Posterior cingulate gyrus (tissue), 11 donors: Measurements from ENCODE around the gene PAX5.
"Not testable (repeated sequence)": the region's sequence is repeated elsewhere in the genome, so short reads cannot be mapped to it uniquely, and the experiment has no call there.

ENCODE experiments used
- DNase-seq, 10 donors: peaks; one replicate each; pipeline versions ENCODE4 v3.0.0 to v3.0.0-alpha.2; 2020 to 2021; ENCODE audit warnings: mixed read lengths in 3 of 10
- intact Hi-C: fragments of 100-400 bp; cut with DNase I; formaldehyde crosslinking; loops from one replicate; pipeline ENCODE4 v1.15.1; 2023

The PAX5 gene

DNA sequence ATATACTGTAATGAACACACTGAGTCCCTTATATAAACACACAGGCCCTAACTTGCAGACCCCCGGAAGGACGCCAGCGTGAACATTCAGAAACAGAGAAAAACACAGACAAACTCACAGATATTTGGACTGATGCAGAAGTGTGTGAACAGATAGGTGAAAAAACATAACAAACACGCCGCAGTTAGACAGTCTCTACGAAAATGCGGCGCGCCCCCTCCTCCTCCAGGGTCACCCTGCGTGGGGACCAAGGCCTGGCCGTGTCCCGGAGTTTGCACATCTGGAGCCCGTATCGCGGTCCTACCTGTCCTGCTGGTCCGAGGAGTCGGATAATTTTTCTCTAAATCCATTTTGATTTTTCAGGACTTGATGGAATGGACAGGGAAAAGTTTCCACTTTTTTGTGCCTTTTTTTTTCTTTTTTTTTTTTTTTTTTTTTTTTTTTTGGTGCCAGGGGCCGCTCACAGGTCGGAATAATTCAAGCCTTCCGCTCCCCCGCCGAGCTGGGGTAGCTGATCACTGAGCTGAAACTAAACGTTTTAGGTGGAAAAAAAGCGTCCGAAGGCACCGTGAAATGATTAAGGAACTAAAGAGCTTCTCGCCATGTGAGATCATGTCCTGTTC is at the start of gene PAX5:
TSS of gene PAX5 (minus strand) at position 587 of the 623 bp plus-strand sequence. CDS start at position 350, 237 bp downstream.
- no peak for DNase-seq
- intact Hi-C loops, result no loop called here

DNA sequence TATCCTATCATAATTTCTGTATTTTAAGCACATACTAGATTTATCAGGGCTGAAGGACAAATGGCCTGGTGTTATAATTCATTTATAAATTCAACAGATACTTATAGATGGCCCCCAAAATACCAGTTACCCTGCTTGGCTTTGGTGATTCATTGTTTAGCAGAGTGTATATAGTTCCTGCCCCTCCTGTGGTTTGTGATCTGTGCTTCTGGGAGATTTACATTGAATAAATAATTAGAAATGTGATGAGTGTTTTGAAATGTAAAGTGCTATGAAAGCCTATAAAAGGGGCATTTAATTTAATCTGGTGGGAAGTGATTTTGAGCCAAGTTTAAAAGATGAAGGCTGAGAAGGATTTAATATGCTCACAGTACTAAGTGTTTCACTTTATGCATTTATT is 49.6 kb upstream of the PAX5 start:
- DNase-seq, result no peak
- intact Hi-C loops, result no loop called here

DNA sequence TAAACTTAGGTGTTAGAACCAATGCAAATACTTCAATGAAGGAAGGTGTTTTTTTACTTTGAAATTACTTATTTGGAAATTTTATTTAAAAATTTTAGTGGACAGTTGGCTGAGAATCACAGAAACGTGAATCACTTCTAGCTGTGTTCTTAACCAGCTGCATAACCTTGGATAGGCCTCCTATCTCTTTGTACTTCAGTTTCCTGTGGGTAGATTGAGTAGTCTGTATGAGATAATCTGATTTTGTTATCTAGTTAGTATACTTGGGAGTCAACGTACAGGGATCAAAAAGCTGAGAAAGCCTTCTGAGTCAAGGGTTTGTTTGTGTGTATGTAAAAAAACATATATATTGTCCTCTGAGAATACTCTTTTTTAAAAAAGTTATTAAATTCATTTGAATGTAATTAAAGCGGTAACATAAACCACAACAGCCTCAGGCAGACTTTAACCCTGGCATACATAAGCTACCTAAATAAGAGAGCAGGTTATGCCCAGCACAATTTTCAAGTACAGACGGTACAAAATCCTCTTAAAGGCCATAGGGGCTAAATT is 48.2 kb upstream of the PAX5 start:
- intact Hi-C loops, result no loop called here
- no peak for DNase-seq

DNA sequence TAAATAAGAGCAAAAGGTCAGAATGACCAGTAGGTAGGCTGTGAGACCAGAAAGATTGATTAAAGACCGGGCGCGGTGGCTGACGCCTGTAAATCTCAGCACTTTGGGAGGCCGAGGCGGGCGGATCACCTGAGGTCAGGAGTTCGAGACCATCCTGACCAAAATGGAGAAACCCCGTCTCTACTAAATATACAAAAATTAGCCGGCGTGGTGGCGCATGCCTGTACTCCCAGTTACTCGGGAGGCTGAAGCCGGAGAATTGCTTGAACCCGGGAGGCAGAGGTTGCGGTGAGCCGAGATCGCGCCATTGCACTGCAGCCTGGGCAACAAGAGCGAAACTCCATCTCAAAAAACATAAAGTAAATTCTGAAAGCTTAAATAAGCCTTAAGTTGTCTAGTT is 47.4 kb upstream of the PAX5 start:
- intact Hi-C loops, DNase-seq: not testable (repeated sequence)

DNA sequence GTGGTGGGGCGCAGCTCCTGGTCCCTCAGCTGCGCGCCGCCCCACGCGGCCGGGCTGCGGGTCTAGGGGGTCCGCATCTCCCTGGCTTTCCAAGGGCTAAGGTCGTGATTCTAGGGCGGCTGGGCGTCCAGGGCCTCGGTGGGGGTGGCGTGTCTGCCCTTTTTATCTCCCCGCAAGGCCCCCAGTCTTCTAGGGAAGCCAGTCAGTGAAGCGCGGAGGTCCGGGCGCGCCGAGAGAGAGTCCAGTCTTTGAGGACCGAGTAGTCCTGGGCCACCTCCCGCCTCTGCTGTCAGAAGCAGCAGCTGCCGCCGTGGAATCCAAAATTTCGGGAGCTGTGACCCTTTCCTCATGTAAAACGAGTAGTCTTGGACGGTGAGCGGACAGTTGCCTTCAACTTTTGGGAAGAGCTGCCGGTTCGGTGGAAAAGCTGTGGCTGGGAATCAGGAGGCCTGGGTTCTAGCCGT is 46.1 kb upstream of the PAX5 start:
- intact Hi-C loops, result not testable (repeated sequence)
- DNase-seq, result peak in 8 of 10 donors; percentile 9 to 85 (median 20)

DNA sequence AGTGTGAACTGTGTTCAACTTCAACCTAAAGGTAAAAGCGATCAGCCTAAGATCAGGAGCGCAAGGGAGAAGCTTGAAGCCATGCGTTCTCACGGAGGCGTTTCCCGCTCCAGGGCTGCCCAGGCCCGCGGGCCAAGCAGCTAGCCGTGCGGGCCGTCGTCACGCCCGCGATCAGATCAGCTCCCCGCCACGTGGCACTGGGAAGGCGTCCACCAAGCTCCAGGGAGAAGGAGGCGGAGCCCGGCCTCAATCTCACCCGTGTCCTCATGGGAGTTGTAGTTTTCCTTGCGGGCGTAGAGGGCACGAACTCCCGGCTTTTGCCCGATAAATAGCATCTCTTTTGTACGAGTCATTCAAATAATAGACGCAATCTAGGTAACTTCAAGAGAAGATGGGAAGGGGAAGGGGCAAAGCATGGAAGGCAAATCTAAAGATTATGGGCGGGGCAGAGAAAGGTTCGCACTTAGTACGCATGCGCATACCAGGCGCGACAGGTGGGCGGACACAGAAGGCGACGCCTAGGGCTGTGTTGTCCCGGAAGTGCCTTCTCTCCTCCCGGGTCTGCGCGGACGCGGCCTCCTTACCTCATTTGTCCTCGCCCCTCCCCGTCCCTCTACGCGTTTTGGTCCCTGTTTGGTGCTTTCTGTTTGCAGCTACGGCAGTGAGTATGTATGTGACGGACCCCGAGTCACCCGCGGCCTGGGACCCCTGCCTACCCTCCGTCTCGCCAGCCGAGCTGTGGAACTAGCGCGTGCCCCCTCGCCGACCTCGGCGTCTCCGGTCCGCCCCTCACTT is 45.5 kb upstream of the PAX5 start:
- peak; percentile 85 to 98 (median 92) for DNase-seq
- intact Hi-C loops, result loop anchor here (1.0 kb wide), 1 partner anchor 41 kb away; the partner anchor contains the start of gene ZCCHC7

DNA sequence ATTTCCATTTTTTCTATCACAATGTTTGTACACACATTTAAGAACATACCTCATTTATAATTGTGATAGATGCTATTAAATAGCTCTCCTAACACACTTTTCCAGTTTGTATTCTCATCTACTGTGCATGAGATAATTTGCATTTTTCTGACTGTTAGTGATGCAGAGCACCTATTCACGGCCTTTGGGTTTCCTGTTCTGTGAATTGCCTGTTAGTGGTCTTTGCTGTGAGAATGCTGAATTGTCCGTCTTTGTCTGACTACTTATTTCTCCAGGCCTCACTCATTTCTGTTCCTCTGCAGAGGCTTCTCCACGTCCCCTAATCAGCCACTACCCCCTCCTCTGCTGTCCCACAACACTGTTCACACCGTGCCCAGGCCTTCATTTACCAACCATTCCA is 40.7 kb upstream of the PAX5 start:
- intact Hi-C loops, DNase-seq: not testable (repeated sequence)

DNA sequence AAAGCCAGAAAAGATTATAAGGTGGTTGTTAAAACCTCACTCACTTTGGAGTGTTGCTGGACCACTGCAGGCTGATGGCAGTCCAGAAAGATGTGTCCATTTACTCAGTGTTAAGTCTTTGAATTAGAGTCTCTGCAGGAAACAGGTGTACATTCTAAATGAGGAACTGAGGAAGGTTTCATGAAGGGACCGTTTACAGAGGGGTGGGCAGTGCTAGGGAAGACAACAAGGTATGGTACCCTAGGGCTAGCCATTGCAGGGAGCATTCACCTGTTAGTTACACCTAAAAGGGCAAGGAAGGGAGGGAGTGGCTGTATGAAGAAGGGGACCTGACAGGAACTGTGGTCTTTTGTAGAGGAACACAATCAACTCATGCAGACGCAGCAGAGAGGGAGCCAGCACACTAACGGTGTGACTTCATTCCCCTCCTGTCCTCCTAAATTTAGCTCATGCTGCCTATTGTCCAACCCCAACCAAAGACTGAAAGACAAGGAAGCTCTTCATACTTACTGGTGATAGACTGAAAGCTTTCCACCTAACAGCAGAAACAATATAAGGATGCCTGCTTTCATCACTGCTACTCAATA is 32.2 kb upstream of the PAX5 start:
- no peak for DNase-seq
- intact Hi-C loops, result no loop called here

DNA sequence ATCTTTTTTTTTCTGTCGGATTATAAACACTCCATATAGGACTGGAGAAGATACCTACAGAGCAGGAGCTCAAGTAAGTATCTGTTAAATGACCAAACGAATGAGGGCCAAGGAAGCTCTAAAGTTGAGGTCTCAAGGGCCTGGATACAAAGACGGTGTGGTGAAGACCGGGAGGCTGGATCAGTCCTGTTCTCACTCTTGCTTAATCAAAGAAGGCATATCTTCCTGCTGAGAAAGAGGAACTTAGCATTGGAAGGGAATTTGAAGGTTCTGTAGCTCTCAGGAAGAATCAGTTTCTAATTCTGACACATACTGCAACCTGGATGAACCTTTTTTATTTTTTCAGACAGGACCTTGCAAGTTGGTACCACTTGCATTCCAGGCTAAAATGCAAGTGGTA is 28.3 kb upstream of the PAX5 start:
- intact Hi-C loops, result no loop called here
- no peak for DNase-seq

DNA sequence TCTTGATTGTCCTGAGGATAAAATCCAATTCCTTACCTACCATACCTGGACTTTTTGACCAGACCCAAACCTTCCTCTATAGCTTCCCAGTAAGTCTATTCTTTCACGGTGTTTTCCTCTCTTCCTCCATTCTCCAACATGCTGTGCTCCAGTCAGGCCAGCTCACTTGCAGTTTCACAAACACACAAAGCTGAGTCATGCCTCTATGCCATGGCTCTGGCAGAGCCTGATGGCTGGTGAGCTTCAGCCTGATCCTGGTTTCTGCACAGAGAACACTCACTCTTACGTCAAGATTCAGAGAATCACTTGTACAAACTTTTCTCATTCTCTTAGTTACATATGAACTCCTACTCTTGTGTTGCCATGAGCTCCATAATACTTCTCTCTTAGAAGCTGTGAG is 27.7 kb upstream of the PAX5 start:
- intact Hi-C loops, result no loop called here
- DNase-seq, result no peak

DNA sequence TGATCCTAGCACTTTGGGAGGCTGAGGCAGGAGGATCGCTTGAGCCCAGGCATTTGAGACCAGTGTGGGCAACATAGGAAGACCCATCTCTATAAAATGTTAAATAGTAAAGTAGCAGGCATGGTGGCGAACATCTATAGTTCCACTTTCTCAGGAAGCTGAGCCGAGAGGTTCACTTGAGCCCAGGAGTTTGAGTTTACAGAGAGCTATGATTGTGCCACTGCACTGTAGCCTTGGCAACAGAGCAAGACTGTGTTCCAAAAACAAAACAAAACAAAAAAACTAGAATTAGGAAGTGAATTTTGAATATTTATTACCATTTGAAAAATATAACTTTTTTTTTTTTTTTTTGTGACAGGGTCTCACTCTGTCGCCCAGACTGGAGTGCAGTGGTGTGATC is 26.8 kb upstream of the PAX5 start:
- intact Hi-C loops, result no loop called here
- DNase-seq, result no peak

DNA sequence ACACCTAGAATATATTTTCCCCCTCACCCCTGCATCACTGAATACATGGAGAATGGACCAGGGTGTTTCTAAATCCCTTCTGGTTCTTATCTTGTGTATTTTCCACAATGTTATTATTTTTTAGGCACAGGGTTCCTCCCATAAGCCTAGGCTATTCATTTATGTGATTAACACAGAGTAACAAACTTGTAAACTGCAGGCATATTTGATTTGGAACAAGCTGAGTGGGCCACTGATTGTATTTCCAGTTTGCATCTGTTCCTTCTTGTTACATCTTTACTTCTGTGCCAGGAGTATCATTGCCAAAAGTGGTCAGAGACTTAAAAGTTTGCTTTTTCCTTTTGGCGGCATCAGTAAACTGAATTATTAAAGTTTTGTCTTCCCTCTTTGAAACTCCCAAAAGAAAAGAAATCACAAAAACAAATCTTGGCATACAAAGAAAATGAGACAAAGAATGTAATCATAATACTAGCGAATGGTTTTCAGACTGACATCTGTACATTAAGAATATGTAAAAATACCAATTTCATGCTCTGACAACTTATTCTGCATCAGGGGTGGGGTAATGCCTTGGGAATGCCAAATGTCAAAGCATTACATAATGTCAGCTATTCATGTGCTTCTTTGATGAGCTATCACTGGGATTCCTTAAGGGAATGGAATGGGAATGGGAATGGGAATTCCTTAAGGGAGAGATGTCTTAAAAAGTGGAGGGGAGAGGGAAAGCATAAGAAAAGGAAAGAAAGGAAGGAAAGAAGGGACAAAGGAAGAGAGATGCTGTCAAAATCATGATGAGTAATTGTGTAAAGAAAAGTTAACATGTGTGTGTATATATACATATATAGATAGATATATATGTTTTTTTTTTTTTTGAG is 22.2 kb upstream of the PAX5 start:
- intact Hi-C loops, result no loop called here
- no peak for DNase-seq

DNA sequence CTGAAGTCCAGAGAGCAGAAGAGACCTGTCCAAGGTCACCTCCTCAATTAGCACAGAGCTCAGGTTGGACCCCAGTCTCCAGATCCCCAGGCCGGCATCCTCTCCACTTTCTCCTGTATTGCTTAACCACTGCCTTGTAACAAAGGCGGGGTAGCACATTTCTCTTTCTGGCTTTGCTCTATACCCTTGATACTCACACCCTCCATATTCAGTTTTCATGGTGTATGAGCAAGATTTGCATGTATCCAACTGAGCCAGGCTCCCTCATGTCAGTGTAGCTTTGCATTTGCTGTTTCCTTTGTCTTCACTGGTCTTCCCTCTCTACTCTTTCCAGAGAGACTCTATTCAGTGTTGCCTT is 20.3 kb upstream of the PAX5 start:
- intact Hi-C loops, DNase-seq: not testable (repeated sequence)

DNA sequence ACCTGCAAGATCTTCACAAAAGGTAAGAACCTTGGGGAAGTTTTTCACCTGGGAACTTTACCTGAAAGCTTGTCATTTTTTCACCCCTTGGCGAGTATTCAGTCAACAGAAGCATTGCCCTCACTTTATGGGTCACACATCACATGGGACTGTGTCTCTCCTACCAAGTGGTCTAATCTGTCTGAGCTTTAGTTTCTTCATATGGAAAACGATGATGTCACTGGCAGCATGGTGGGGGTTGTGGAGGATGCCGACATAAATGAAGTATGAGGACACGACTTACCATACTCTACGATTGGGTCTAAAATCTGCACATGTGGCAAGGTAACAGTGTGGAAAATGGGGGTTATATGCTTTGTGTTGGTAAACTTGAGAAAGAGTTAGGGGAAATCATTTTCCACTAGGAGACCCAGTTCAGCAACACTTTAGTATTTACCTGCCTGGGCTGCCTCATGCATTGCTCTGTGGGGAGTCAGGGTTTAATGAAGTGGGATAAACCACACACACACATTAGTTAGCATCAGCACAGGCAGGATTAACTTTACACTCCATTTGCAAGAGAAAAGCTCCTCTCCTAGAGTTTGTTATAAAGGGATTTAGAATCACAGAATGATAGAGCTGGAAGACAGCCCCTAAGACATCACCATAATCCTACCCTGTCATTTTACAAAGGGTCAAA is 19.8 kb upstream of the PAX5 start:
- no peak for DNase-seq
- intact Hi-C loops, result no loop called here

DNA sequence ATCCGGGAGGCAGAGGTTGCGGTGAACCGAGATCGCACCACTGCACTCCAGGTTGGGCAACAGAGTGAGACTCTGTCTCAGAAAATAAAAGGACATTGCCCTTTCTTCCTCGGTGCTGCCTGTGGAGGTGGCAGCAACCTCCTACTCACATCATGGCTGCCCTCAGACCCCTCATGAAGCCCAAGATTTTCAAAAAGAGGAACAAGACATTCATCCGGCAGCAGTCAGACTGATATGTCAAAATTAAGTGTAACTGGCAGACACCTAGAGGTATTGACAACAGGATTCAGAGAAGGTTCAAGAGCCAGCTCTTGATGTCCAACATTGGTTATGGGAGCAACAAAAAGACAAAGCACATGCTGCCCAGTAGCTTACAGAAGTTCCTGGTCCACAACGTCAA is 12.6 kb upstream of the PAX5 start:
- no peak for DNase-seq
- intact Hi-C loops, result no loop called here

DNA sequence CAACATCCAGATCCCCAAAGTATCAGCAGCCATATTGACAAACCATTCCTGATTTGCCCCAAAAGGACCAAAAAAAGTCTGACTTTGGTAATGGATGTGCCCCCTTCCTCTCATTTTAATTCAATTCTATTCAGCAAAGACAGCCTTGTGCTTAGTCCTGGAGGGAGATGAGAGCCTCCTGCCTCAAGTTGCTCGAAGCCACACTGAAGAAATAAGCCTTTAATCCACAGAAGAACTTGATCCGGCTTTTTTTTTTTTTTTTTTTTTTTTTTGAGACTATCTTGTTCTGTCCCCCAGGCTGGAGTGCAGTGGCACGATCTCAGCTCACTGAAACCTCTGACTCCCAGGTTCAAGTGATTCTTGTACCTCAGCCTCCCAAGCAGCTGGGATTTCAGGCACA is 8.4 kb upstream of the PAX5 start:
- intact Hi-C loops, result no loop called here
- no peak for DNase-seq

DNA sequence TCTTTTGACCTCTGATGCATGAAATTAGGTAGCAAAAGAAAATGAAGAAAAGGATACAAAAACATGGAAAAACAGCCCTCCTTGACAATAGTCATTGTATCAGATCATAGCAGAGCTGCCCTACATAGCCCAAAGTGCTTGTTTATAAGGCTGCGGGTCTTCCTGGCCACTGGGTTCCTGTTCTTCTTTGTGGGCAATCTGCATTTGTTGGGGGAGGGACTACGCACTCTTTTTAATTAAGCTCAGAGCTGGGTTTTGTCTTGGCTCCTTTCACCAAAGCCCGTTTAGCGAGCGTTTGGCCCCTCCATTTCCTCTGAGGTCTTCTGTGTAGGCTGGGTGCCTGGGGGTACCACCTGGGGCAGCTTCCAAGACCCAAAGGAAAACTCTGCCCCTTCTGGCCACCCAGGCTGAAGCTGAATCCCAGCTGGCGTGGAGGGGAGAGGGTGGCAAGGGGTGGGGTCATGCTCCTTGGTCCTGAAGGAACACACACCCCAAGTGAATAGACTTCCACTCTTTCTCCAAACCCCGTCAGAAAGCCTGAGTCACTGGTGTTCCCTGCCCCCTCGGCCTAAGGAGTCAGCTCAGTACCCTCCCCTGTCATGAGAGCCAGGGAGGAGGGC is 6.5 kb upstream of the PAX5 start:
- DNase-seq, result no peak
- intact Hi-C loops, result no loop called here

DNA sequence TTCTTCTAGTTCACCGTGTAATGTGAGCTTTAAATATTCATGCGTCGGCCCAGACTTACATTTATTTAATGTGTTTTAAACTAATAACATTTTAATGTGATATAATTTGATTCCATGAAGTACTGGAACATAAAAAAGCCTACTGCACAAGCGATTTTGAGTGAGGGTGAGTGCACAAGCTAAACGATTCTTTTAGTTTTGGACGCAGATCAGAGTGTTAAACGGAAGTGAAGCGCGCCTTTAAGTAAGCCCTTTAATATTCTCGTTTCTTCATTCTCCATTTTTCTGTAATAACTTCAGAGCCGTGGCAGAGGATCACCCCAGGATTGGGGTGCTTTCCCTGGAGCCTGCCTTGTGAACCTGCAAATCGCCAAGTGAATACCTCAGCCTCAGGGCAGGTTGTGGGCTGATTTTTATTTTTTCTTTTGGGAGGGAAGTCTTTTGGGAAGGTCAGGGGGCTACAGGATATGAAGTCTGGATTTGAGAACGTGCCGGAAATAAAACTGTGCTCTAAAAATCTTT is 4.9 kb upstream of the PAX5 start:
- intact Hi-C loops, result no loop called here
- no peak for DNase-seq

DNA sequence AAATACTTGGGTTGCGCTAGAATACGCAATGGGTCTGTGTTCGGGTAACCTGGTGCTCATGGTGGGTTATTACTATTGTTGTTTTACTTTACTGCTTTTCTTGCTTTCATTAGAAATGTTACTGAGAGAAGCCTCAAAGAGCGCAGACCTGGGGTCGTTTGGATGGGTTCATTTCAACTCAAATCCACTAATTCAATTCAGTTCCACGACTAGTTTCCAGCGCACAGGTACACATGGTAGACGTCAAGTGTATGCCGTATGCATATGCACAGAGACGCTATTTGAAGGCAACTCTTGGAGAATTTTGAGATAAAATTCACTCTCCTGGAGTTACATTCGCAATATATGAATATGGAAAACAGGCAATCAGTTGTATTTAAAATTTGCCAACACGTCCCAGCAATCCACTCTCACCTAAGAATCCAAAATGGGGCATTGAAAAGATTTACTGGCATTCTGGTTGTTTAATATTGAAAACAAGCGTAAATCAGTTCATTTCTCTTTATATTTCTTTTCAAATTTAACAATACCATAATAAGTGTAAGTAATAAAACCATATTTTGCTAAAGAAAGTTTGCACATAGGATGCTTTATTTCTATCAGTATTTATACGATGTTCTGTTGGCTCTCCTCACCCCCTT is 4.4 kb upstream of the PAX5 start:
- intact Hi-C loops, result no loop called here
- DNase-seq, result no peak
